HT1080 (cell line): ENCODE results near the gene SIN3B. TPM values are rescaled to one million over a fixed set of nuclear protein-coding genes. Genes with fewer than 3 reads are reported as not detected.
A peak's percentile ranks its signal among the peaks of the same experiment; 100 is the strongest.

Experiments used
- DNase-seq: peaks from one replicate; pipeline ENCODE4 v3.0.0-alpha.2; 2015; ENCODE audit warnings: low read depth
- total RNA-seq: library from RNA; depleted of rRNA; stranded (reverse); fragments of >200 nt; shearing (Covaris generic); gene quantifications from 2 replicates; pipeline ENCODE4 v1.2.3, GENCODE V29; 2014

The SIN3B gene
- total RNA-seq, 1 experiment from 2014 or later = 14.6 TPM

GRCh38 chr19:16901491-16902175, 72.4 kb downstream of the SIN3B start:
- no peak for DNase-seq

GRCh38 chr19:16902545-16902944, 73.3 kb downstream of the SIN3B start:
- no peak for DNase-seq

GRCh38 chr19:16903347-16903746, 74.1 kb downstream of the SIN3B start:
- no peak for DNase-seq

DNA sequence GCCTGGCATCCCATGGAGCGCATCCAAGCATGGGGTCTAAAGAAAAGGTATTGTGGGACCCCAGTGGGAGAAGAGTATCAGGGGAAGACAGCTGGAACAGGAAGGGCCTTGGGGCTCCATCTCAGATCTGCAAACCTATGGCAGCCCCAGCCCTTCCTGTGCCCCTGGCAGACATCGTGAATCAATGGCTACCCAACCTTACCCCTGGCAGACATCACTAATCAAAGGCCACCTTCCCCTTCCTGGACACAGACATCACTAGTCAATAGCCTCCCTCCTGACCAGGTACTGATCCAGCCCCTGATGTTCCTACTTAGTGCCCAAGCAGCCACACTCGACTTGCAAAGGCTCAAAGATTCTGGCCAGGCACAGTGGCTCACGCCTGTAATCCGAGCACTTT, 75.4 kb downstream of the SIN3B start:
- DNase-seq = no peak

DNA sequence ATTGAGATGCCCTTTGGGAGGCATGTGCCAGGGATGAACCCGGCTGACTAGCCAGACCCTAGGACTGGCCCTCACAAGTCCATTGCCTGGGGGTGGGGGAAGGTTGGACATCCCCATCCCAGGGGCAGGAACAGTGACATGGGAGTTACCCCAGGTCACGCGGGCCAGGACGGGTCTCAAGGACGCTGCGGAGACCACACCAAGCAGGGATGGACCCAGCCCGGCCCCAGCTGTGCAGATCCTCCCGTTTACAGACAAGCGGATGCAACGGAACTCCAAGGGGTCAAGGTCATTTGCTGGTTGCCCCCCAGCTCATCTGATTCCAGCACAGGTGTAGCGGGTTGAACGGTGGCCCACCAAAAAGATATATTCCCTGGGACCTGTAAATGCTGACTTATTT, 79.6 kb downstream of the SIN3B start:
- DNase-seq = no peak

- DNase-seq = no peak
Observed at GRCh38 chr19:16911046-16911445, 81.8 kb downstream of the SIN3B start.

- no peak for DNase-seq
Observed at GRCh38 chr19:16912780-16913179, 83.6 kb downstream of the SIN3B start.

GRCh38 chr19:16914421-16914820, 85.2 kb downstream of the SIN3B start:
- DNase-seq = no peak

DNA sequence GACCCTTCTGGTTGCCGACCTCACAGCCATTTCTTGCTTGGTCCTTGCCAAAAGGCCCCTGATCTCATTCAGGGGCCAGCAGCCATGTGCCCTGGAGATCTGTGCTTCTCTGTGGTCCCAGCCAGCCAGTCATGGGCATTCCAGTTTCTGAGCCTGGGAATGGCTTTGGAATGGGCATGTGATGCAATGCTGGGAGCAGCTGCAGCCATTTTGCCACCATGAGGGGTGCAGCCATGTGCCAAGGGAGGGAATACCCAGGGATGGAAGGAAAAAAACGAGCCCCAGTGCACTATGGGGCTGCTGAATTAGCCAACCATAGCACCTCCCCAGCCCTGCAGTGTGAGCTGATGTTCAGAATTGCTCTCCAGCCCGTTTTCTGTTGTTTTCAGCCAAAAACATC, 85.9 kb downstream of the SIN3B start:
- no peak for DNase-seq

DNA sequence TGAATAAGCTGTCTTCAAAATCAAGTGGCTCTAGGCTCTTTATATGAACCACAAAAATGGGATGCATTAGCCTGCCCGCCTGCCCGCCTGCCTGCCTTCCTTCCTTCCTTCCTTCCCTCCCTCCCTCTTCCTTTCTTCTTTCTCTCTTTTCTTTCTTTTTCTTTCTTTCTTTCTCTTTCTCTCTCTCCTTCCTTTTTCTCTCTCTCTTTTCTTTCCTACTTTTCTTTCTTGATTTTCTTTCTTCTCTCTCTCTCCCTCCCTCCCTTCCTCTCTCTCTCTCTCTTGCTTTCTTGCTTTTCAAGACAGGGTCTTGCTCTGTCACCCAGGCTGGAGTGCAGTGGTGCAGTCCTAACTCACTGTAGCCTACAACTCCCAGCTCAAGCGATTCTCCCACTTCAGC, 86.5 kb downstream of the SIN3B start:
- no peak for DNase-seq

DNA sequence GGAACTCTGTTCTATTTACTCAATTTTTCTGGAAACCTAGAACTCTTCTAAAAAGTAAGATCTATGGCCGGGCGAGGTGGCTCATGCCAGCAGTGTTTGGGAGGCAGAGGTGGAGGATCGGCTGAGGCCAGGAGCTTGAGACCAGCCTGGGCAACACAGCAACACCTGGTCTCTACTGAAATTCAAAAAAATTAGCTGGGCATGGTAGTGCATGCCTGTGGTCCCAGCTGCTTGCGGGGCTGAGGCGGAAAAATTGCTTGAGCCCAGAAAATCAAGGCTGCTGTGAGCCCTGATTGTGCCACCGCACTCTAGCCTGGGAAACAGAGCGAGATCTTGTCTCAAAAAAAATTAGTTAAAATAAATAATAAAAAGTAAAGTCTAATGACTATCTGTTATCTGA, 88.2 kb downstream of the SIN3B start:
- DNase-seq = no peak

GRCh38 chr19:16919496-16919895, 90.3 kb downstream of the SIN3B start:
- DNase-seq = no peak

- DNase-seq = peak; percentile 74
Observed at GRCh38 chr19:16920816-16921529, 91.8 kb downstream of the SIN3B start.

DNA sequence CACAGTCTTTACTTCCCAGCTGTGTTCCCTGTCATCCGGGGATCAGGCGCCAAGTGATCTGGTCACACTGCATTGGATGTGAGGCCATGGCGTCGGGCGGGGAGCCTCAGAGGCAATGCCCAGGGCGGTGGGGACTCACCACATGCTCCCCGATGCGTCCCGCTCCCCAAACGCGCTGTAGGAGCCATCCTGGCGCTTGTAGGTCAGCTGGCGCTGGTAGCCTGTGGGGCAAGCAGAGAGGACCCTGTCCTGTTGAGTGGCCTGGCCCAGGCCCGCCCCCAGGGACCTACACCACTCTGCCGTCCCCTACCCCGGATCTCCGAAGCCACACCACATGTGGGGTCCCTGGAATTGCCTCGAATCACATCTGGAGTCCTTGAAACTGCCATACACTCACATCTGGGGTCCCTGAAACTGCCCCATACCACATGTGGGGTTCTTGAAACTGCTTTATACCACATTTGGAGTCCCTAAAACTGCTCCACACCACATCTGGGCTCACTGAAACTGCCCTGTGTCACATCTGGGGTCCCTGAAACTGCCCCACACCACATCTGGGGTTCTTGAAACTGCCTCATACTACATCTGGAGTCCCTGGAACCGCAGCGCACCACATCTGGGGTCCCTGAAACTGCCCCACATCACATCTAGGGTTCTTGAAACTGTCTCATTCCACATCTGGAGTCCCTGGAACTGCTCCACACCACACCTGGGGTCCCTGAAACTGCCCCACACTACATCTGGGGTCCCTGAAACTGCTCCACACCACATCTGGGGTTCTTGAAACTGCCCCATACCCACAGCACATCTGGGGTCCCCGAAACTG, 92.8 kb downstream of the SIN3B start:
- DNase-seq = no peak

DNA sequence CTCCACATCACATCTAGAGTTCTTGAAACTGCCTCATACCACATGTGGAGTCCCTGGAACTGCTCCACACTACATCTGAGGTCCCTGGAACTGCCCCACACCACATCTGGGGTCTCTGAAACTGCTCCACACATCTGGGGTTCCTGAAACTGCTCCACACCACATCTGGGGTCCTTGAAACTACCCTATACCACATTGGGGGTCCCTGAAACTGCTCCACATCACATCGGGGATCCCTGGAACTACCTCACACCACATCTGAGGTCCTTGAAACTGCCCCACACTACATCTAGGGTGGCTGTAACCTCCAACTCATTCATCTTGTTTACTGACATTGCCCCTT, 93.4 kb downstream of the SIN3B start:
- no peak for DNase-seq

- DNase-seq = no peak
Observed at GRCh38 chr19:16922949-16923348, 93.8 kb downstream of the SIN3B start.

DNA sequence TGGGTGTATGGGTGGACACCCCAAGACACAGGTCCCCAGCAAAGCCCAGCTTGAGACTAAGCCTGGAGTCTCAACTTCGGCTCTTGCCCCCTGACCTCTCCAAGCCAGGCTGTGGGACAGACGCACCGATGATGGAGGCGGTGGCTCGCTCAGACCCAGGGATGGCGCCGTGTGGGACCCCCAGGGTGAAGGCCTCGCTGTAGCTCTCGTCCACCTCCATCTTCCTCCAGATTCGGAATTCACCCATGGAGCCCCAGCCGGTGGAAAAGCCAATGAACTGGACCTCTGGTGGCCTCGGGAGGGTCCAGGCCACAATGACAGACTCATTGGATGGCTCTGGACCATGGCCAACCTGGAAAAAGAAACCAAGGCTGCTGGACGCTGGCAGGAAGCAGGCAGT, 98.7 kb downstream of the SIN3B start:
- DNase-seq = no peak

GRCh38 chr19:16928351-16928750, 99.2 kb downstream of the SIN3B start:
- DNase-seq = no peak

GRCh38 chr19:16928916-16929315, 99.7 kb downstream of the SIN3B start:
- DNase-seq = no peak
